ENCODE data around the gene ALPK3. TPM values are rescaled to one million over a fixed set of nuclear protein-coding genes. Genes with fewer than 3 reads are reported as not detected.

Gene ALPK3
- total RNA-seq, 1 experiment from 2014 or later, result 17.7 TPM

GRCh38 chr15:84817466-84818081, 418 bp downstream of the ALPK3 start:
- Histone ChIP-seq H2AFZ (ENCODE audit: low read length) (no peak overlapping the region), H4K8ac (replicated peaks; ENCODE audit: insufficient read length, low read depth, low read length) (no peak overlapping the region), H2BK20ac (ENCODE audit: low read depth, low read length, poor library complexity, severe bottlenecking) (no peak overlapping the region), H3K27me3 (ENCODE audit: insufficient read depth, low read length) (no peaks in the 10 kb centered on the region), H3K23ac (ENCODE audit: insufficient read length, low read depth, low read length) (no peak overlapping the region), H2AK5ac (ENCODE audit: insufficient read length, low read length) (no peak overlapping the region), H2BK5ac (ENCODE audit: insufficient read length, low read length) (no peak overlapping the region), H3K23me2 (ENCODE audit: insufficient read length, low read depth, low read length, poor library complexity, severe bottlenecking) (peaks cover 8% of the 10 kb centered on the region), H3K79me2 (ENCODE audit: insufficient read depth, low read length) (no peaks in the 10 kb centered on the region), H3K9ac (ENCODE audit: extremely low read depth, insufficient read length, low read length) (peak overlapping the region; percentile 40), H3T11ph (ENCODE audit: low read length) (no peak overlapping the region), H3K27ac (ENCODE audit: insufficient read length, low read depth, low read length) (no peak overlapping the region), H3K79me1 (ENCODE audit: insufficient read depth, low read depth, low read length, poor library complexity, severe bottlenecking) (no peaks in the 10 kb centered on the region), H3K4ac (ENCODE audit: low read depth, low read length) (no peak overlapping the region; the same call in 1 of the 2 replicates), H2BK12ac (ENCODE audit: insufficient read length, low read depth, low read length) (no peak overlapping the region), H3K4me2 (ENCODE audit: insufficient read depth, insufficient read length, low read length) (peak overlapping the region; percentile 35), H2BK15ac (ENCODE audit: low read depth, low read length) (no peak overlapping the region), H4K20me1 (ENCODE audit: control insufficient read depth, insufficient read depth, insufficient read length) (no peaks in the 10 kb centered on the region), H3K18ac (ENCODE audit: insufficient read length, low read depth, low read length) (peak overlapping the region; percentile 81), H3K14ac (ENCODE audit: insufficient read depth, low read length) (peak overlapping the region; percentile 95), H3K56ac (ENCODE audit: insufficient read length, low read depth, low read length) (no peak overlapping the region), H4K91ac (ENCODE audit: insufficient read length, low read depth, low read length) (no peak overlapping the region), H4K5ac (ENCODE audit: insufficient read length, low read depth, low read length) (no peak overlapping the region), H3K9me3 (ENCODE audit: control insufficient read depth, low read depth, low read length) (no peaks in the 10 kb centered on the region), H3K4me1 (ENCODE audit: insufficient read depth, low read length) (peaks cover 2% of the 10 kb centered on the region; the same call in 1 of the 2 replicates), H2BK120ac (ENCODE audit: low read depth, low read length, poor library complexity, severe bottlenecking) (no peak overlapping the region)
- H3K27me3 Mint-ChIP-seq (ENCODE audit: low read depth), result peaks cover 7% of the 10 kb centered on the region
- H3K36me3 Mint-ChIP-seq (ENCODE audit: insufficient read depth in 1 of 3, low read depth in 3 of 3), result peaks cover 0 to 10% (median 4%) of the 10 kb centered on the region in 3 experiments; a peak in 3 of 7 replicates
- H3K4me3 Mint-ChIP-seq, result peak overlapping the region; percentile 77 to 80; a peak in 4 of 5 replicates
- peak overlapping the region in 2 of 3 experiments; percentile 94 to 98; a peak in 4 of 7 replicates for H3K27ac Mint-ChIP-seq
- TF ChIP-seq CTCF (conservative IDR thresholded peaks at IDR 0.05), result no peak; the same call in 2 of the 3 replicates
- peak; percentile 65 for DNase-seq
- no CpG with 5 or more reads among the region's 27 CpGs for WGBS (ENCODE audit: extremely low coverage, insufficient read length, low lambda C conversion rate)
- peaks cover 40 to 42% of the 10 kb centered on the region in 2 experiments for H3K4me1 Mint-ChIP-seq
- no peaks in the 10 kb centered on the region; a peak in 1 of 5 replicates for H3K9me3 Mint-ChIP-seq

All from H9 (cell line).